Measurements from ENCODE around the gene TMEM132D.

The TMEM132D gene

GRCh38 chr12:129393357-129393937, 510.4 kb downstream of the TMEM132D start (continued):
- TF ChIP-seq ZBTB11 (tag by site-specific recombination; conservative IDR thresholded peaks at IDR 0.05; ENCODE audit: low read depth): no peak

GRCh38 chr12:129385637-129385990, 518.2 kb downstream of the TMEM132D start:
- Histone ChIP-seq H3K4me1 (ENCODE audit: control insufficient read depth, insufficient read depth, low read length) (no peaks in the 10 kb centered on the region), H3K4me3 (ENCODE audit: low read depth, low read length) (no peak overlapping the region), H3K27ac (ENCODE audit: extremely low read depth, low read depth, low read length) (no peak overlapping the region), H3K36me3 (ENCODE audit: control insufficient read depth in 2 of 2, insufficient read depth in 1 of 2, low read length in 2 of 2) (no peaks in the 10 kb centered on the region), H3K9me3 (ENCODE audit: control insufficient read depth, insufficient read depth, low read depth, low read length) (no peaks in the 10 kb centered on the region)
- ChIA-PET CTCF (no interaction called here), POLR2A (no interaction called here)
- no peak for TF ChIP-seq ZNF423 (tag by site-specific recombination; IDR thresholded peaks at IDR 0.05)

GRCh38 chr12:129383956-129384355, 519.9 kb downstream of the TMEM132D start:
- ChIA-PET CTCF (no interaction called here), POLR2A (no interaction called here)
- no peaks in the 10 kb centered on the region for H3K9me3 ChIP-seq (ENCODE audit: control insufficient read depth, insufficient read depth, low read depth, low read length)
- no peak for TF ChIP-seq ZNF660 (tag by site-specific recombination; IDR thresholded peaks at IDR 0.05)
- TF ChIP-seq ZNF121 (tag by site-specific recombination; IDR thresholded peaks at IDR 0.05): no peak
- no peak for TF ChIP-seq ZNF202 (tag by site-specific recombination; IDR thresholded peaks at IDR 0.05; ENCODE audit: borderline replicate concordance)
- TF ChIP-seq ZNF610 (tag by site-specific recombination; IDR thresholded peaks at IDR 0.05; ENCODE audit: borderline replicate concordance): no peak
- no peak for TF ChIP-seq ZNF266 (tag by site-specific recombination; IDR thresholded peaks at IDR 0.05; ENCODE audit: low read depth)
- no peak for TF ChIP-seq ZNF530 (tag by site-specific recombination; IDR thresholded peaks at IDR 0.05; ENCODE audit: low read depth)
- no peak for TF ChIP-seq ZBTB20 (tag by site-specific recombination; IDR thresholded peaks at IDR 0.05)
- no peak for TF ChIP-seq ZNF223 (tag by site-specific recombination; IDR thresholded peaks at IDR 0.05)
- TF ChIP-seq ZBTB21 (tag by site-specific recombination; IDR thresholded peaks at IDR 0.05): no peak
- no peak overlapping the region for H3K4me3 ChIP-seq (ENCODE audit: low read depth, low read length)
- no peak overlapping the region for H3K27ac ChIP-seq (ENCODE audit: extremely low read depth, low read depth, low read length)
- no peaks in the 10 kb centered on the region for H3K36me3 ChIP-seq (ENCODE audit: control insufficient read depth in 2 of 2, insufficient read depth in 1 of 2, low read length in 2 of 2)
- H3K4me1 ChIP-seq (ENCODE audit: control insufficient read depth, insufficient read depth, low read length): no peaks in the 10 kb centered on the region

- POLR2A ChIA-PET: no interaction called here
- Histone ChIP-seq H3K27ac (ENCODE audit: extremely low read depth, low read depth, low read length) (no peak overlapping the region), H3K9me3 (ENCODE audit: control insufficient read depth, insufficient read depth, low read depth, low read length) (no peaks in the 10 kb centered on the region), H3K4me3 (ENCODE audit: low read depth, low read length) (no peak overlapping the region), H3K36me3 (ENCODE audit: control insufficient read depth in 2 of 2, insufficient read depth in 1 of 2, low read length in 2 of 2) (no peaks in the 10 kb centered on the region), H3K4me1 (ENCODE audit: control insufficient read depth, insufficient read depth, low read length) (no peaks in the 10 kb centered on the region)
- TF ChIP-seq PRDM1 (tag by site-specific recombination; IDR thresholded peaks at IDR 0.05) (no peak), ZNF837 (tag by site-specific recombination; IDR thresholded peaks at IDR 0.05) (no peak), AEBP2 (tag by site-specific recombination; IDR thresholded peaks at IDR 0.05; ENCODE audit: borderline replicate concordance) (no peak), ZNF274 (IDR thresholded peaks at IDR 0.05; ENCODE audit: low read length) (no peak), ZNF274 (tag by site-specific recombination; IDR thresholded peaks at IDR 0.05; ENCODE audit: borderline replicate concordance) (no peak), ZNF157 (tag by site-specific recombination; IDR thresholded peaks at IDR 0.05) (no peak), ZNF510 (tag by site-specific recombination; IDR thresholded peaks at IDR 0.05; ENCODE audit: insufficient replicate concordance) (no peak), ZSCAN16 (tag by site-specific recombination; IDR thresholded peaks at IDR 0.05) (no peak), ZNF223 (tag by site-specific recombination; IDR thresholded peaks at IDR 0.05) (no peak), ZNF558 (tag by site-specific recombination; IDR thresholded peaks at IDR 0.05) (no peak), SCRT2 (tag by site-specific recombination; IDR thresholded peaks at IDR 0.05) (no peak), ZNF610 (tag by site-specific recombination; IDR thresholded peaks at IDR 0.05; ENCODE audit: borderline replicate concordance) (no peak), ZNF530 (tag by site-specific recombination; IDR thresholded peaks at IDR 0.05; ENCODE audit: low read depth) (no peak), ZBTB21 (tag by site-specific recombination; IDR thresholded peaks at IDR 0.05) (no peak), ZNF362 (tag by site-specific recombination; IDR thresholded peaks at IDR 0.05) (no peak), YY1 (tag by site-specific recombination; IDR thresholded peaks at IDR 0.05) (no peak), IKZF3 (tag by site-specific recombination; IDR thresholded peaks at IDR 0.05) (no peak)
- CTCF ChIA-PET: no interaction called here
Measured at GRCh38 chr12:129381715-129382114, 522.1 kb downstream of the TMEM132D start.

All from HEK293 (cell line).